22Rv1 (cell line): ENCODE results near the gene DOCK10.

ENCODE experiments used
- CTCF ChIP-seq: fragments of 450-650 bp; IDR thresholded peaks from 2 replicates; pipeline ENCODE4 v1.5.1; 2017; ENCODE audit warnings: mild to moderate bottlenecking
- ZFX ChIP-seq: fragments of 450-650 bp; IDR thresholded peaks from 2 replicates; pipeline ENCODE4 v1.6.1; 2017; ENCODE audit warnings: antibody characterized with exemption, borderline replicate concordance

GRCh38 chr2:224982910-224983711 is 59.2 kb downstream of the DOCK10 start:
- TF ChIP-seq ZFX (no peak), CTCF (no peak)
